ENCODE results near the gene RINL.

RINL gene

DNA sequence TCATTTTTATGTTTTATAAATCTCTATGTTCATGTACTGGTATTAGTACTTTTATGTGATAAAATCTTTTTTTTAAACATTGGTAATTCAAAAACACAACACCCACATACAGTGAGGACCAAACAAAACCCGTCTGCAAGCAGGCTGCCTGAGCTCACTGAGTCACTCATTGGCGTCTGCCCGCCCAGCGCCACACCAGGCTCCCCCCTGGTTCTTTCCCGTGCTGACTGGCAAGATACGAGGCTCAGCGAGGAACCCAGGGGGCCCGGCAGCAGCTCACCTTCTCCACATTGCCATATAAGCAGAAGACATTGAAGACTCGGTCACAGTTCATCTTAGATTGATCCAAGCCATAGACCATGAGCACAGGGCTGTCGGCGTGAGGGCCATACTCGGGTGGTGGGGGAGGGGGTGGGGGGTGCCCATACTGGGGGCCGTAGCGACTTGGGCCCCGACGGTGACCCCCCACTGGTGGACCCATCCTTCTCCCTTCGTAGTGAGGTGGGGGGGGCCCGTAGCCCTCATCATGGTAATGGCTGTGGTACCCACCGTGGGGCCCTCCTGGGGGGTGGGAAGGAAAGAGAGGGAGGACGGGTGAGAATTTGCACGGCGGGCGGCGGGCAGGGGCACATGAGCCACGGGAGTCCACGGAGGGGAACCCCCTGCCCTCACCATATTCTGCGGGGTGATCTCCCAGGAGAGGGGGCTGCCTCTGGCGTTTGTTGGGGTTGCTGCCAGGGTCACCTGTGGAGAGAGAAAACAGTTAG is 38.1 kb downstream of the RINL start:
- Histone ChIP-seq H3K36me3 (ENCODE audit: control insufficient read depth, insufficient read depth, low read length) (peaks cover 99% of the 10 kb centered on the region), H3K9me3 (ENCODE audit: control insufficient read depth, low read length) (no peaks in the 10 kb centered on the region), H3K4me1 (ENCODE audit: control insufficient read depth, insufficient read depth, low read length, poor library complexity, severe bottlenecking) (peaks cover 52% of the 10 kb centered on the region), H3K27ac (ENCODE audit: low read depth, low read length, severe bottlenecking) (peak overlapping the region; percentile 52), H3K4me3 (ENCODE audit: extremely low read depth, insufficient read depth, low read length, poor library complexity, severe bottlenecking) (no peak overlapping the region)
- WGBS, 2 experiments (ENCODE audit: insufficient coverage in 2 of 2), result 90 to 95% methylated on average over 13 to 17 of the region's 28 CpGs

GRCh38 chr19:38838986-38839761 is 38.9 kb downstream of the RINL start:
- Histone ChIP-seq H3K27ac (ENCODE audit: low read depth, low read length, severe bottlenecking) (peak overlapping the region; percentile 52), H3K36me3 (ENCODE audit: control insufficient read depth, insufficient read depth, low read length) (peaks cover 91% of the 10 kb centered on the region), H3K9me3 (ENCODE audit: control insufficient read depth, low read length) (no peaks in the 10 kb centered on the region), H3K4me3 (ENCODE audit: extremely low read depth, insufficient read depth, low read length, poor library complexity, severe bottlenecking) (no peak overlapping the region), H3K4me1 (ENCODE audit: control insufficient read depth, insufficient read depth, low read length, poor library complexity, severe bottlenecking) (peaks cover 49% of the 10 kb centered on the region)
- WGBS, 2 experiments (ENCODE audit: insufficient coverage in 2 of 2), result 92 to 95% methylated on average over 9 to 10 of the region's 12 CpGs

GRCh38 chr19:38838208-38838985 is 39.7 kb downstream of the RINL start:
- Histone ChIP-seq H3K4me1 (ENCODE audit: control insufficient read depth, insufficient read depth, low read length, poor library complexity, severe bottlenecking) (peaks cover 44% of the 10 kb centered on the region), H3K36me3 (ENCODE audit: control insufficient read depth, insufficient read depth, low read length) (peaks cover 83% of the 10 kb centered on the region), H3K9me3 (ENCODE audit: control insufficient read depth, low read length) (no peaks in the 10 kb centered on the region), H3K27ac (ENCODE audit: low read depth, low read length, severe bottlenecking) (peak overlapping the region; percentile 76), H3K4me3 (ENCODE audit: extremely low read depth, insufficient read depth, low read length, poor library complexity, severe bottlenecking) (no peak overlapping the region)
- whole genome bisulfite sequencing, 2 experiments (ENCODE audit: insufficient coverage in 2 of 2), result 95 to 96% methylated on average over 6 to 11 of the region's 19 CpGs

GRCh38 chr19:38837656-38838121 is 40.4 kb downstream of the RINL start:
- Histone ChIP-seq H3K9me3 (ENCODE audit: control insufficient read depth, low read length) (no peaks in the 10 kb centered on the region), H3K4me3 (ENCODE audit: extremely low read depth, insufficient read depth, low read length, poor library complexity, severe bottlenecking) (no peak overlapping the region), H3K36me3 (ENCODE audit: control insufficient read depth, insufficient read depth, low read length) (peaks cover 76% of the 10 kb centered on the region), H3K27ac (ENCODE audit: low read depth, low read length, severe bottlenecking) (peak overlapping the region; percentile 76), H3K4me1 (ENCODE audit: control insufficient read depth, insufficient read depth, low read length, poor library complexity, severe bottlenecking) (peaks cover 38% of the 10 kb centered on the region)
- WGBS, 2 experiments (ENCODE audit: insufficient coverage in 2 of 2), result 93 to 100% methylated on average over 7 of the region's 7 CpGs

- Histone ChIP-seq H3K36me3 (ENCODE audit: control insufficient read depth, insufficient read depth, low read length) (peaks cover 70% of the 10 kb centered on the region), H3K27ac (ENCODE audit: low read depth, low read length, severe bottlenecking) (peak overlapping the region; percentile 70), H3K4me3 (ENCODE audit: extremely low read depth, insufficient read depth, low read length, poor library complexity, severe bottlenecking) (no peak overlapping the region), H3K9me3 (ENCODE audit: control insufficient read depth, low read length) (no peaks in the 10 kb centered on the region), H3K4me1 (ENCODE audit: control insufficient read depth, insufficient read depth, low read length, poor library complexity, severe bottlenecking) (peaks cover 34% of the 10 kb centered on the region)
- WGBS, 2 experiments (ENCODE audit: insufficient coverage in 2 of 2), result 82 to 97% methylated on average over 3 to 6 of the region's 6 CpGs
Observed at GRCh38 chr19:38836983-38837626, 41.0 kb downstream of the RINL start.

DNA sequence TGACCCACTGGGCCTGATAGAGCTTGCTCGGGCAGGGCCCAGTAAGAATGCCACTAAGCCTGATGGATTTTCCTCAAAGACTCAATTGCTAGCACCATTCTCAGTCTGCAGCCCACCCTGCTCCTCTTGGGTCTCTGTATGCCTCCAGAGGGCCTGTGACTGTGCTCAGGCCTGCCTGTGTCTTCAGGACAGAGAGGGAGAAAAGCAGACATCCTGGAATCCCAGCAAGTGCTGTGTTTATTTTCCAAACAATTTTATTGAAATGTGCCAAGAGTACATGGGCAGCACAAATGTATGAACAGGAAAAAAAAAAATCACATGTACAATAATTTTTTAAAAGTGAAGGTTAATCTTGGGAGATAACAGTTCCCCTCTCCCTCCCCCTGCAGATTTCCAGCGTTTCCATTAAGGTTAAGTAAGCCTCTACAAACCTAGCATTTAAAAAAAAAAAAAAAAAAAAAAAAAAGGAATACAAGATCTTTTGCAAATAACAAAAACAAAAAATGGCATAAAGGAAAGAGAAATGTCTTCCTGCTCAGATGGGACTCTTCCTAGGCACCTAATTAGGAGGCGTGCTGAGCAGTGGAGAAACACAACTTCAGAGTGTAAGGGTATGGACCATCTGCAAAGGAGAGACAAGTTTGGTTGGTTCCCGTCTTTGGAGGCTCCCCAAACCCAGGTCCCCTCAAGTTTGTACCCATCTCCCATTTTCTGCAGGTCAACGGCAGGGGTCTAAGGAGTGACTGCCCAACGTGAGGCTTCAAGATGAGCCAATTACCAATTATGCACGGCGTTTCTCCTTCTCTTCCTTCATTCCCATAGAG is 41.7 kb downstream of the RINL start:
- no peaks in the 10 kb centered on the region for H3K9me3 ChIP-seq (ENCODE audit: control insufficient read depth, low read length)
- WGBS, 2 experiments (ENCODE audit: insufficient coverage in 2 of 2), result 94 to 97% methylated on average over 6 to 7 of the region's 8 CpGs
- H3K27ac ChIP-seq (ENCODE audit: low read depth, low read length, severe bottlenecking), result peak overlapping the region; percentile 45
- H3K4me1 ChIP-seq (ENCODE audit: control insufficient read depth, insufficient read depth, low read length, poor library complexity, severe bottlenecking), result peaks cover 34% of the 10 kb centered on the region
- peaks cover 63% of the 10 kb centered on the region for H3K36me3 ChIP-seq (ENCODE audit: control insufficient read depth, insufficient read depth, low read length)
- no peak overlapping the region for H3K4me3 ChIP-seq (ENCODE audit: extremely low read depth, insufficient read depth, low read length, poor library complexity, severe bottlenecking)

DNA sequence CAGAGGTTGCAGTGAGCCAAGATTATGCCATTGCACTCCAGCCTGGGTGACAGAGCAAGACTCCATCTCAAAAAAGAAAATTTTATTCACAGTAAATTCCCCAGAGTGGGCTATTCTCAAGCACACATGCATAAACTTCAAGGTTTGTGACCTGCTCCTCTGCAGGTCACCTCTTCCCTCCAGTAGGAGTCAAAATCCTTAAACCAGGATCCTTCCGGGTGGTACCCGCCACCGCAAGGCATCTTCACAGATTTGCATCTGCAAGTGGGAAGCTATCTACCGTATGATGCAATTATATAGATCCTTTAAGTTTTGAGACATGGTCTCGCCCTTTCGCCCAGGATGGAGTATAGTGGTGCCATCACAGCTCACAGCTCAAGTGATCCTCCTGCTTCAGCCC is 43.5 kb downstream of the RINL start:
- Histone ChIP-seq H3K27ac (ENCODE audit: low read depth, low read length, severe bottlenecking) (no peak overlapping the region), H3K4me3 (ENCODE audit: extremely low read depth, insufficient read depth, low read length, poor library complexity, severe bottlenecking) (no peak overlapping the region), H3K36me3 (ENCODE audit: control insufficient read depth, insufficient read depth, low read length) (peaks cover 57% of the 10 kb centered on the region), H3K4me1 (ENCODE audit: control insufficient read depth, insufficient read depth, low read length, poor library complexity, severe bottlenecking) (peaks cover 26% of the 10 kb centered on the region), H3K9me3 (ENCODE audit: control insufficient read depth, low read length) (no peaks in the 10 kb centered on the region)
- 100% methylated on average over 5 to 6 of the region's 6 CpGs for WGBS, 2 experiments (ENCODE audit: insufficient coverage in 2 of 2)

GRCh38 chr19:38834104-38834490 is 44.0 kb downstream of the RINL start:
- Histone ChIP-seq H3K9me3 (ENCODE audit: control insufficient read depth, low read length) (no peaks in the 10 kb centered on the region), H3K27ac (ENCODE audit: low read depth, low read length, severe bottlenecking) (no peak overlapping the region), H3K36me3 (ENCODE audit: control insufficient read depth, insufficient read depth, low read length) (peaks cover 54% of the 10 kb centered on the region), H3K4me3 (ENCODE audit: extremely low read depth, insufficient read depth, low read length, poor library complexity, severe bottlenecking) (no peak overlapping the region), H3K4me1 (ENCODE audit: control insufficient read depth, insufficient read depth, low read length, poor library complexity, severe bottlenecking) (peaks cover 22% of the 10 kb centered on the region)
- 92 to 100% methylated on average over 2 to 4 of the region's 4 CpGs for WGBS, 2 experiments (ENCODE audit: insufficient coverage in 2 of 2)

GRCh38 chr19:38833092-38833425 is 45.0 kb downstream of the RINL start:
- no peaks in the 10 kb centered on the region for H3K9me3 ChIP-seq (ENCODE audit: control insufficient read depth, low read length)
- 100% methylated on average over 3 of the region's 7 CpGs; no CpG with 5 or more reads in 1 of the 2 experiments for WGBS, 2 experiments (ENCODE audit: insufficient coverage in 2 of 2)
- H3K4me1 ChIP-seq (ENCODE audit: control insufficient read depth, insufficient read depth, low read length, poor library complexity, severe bottlenecking), result peaks cover 13% of the 10 kb centered on the region
- H3K4me3 ChIP-seq (ENCODE audit: extremely low read depth, insufficient read depth, low read length, poor library complexity, severe bottlenecking), result no peak overlapping the region
- no peak overlapping the region for H3K27ac ChIP-seq (ENCODE audit: low read depth, low read length, severe bottlenecking)
- peaks cover 52% of the 10 kb centered on the region for H3K36me3 ChIP-seq (ENCODE audit: control insufficient read depth, insufficient read depth, low read length)

Measured in mesodermal cell (in vitro differentiated cells).